Parathyroid adenoma (tissue), 2 donors: ENCODE measurements around the gene RPS23.

Experiments
- H2AFZ ChIP-seq: fragments of 300-600 bp; sonication (generic); one replicate; pipeline ENCODE4 v1.7.0; 2017; ENCODE audit warnings: antibody characterized with exemption, mild to moderate bottlenecking
- H3K27ac ChIP-seq: fragments of 300-600 bp; sonication (generic); one replicate; pipeline ENCODE4 v1.7.0; 2017
- H3K27me3 ChIP-seq: fragments of 300-600 bp; sonication (generic); one replicate; pipeline ENCODE4 v1.7.0; 2017; ENCODE audit warnings: low read length; ENCODE audit not compliant: control insufficient read depth, insufficient read depth
- H3K36me3 ChIP-seq: fragments of 300-600 bp; sonication (generic); one replicate; pipeline ENCODE4 v1.7.0; 2017; ENCODE audit warnings: low read length; ENCODE audit not compliant: control insufficient read depth, insufficient read depth
- H3K4me1 ChIP-seq: fragments of 300-600 bp; sonication (generic); one replicate; pipeline ENCODE4 v1.7.0; 2017; ENCODE audit warnings: control low read depth
- H3K4me2 ChIP-seq: fragments of 300-600 bp; sonication (generic); one replicate; pipeline ENCODE4 v1.7.0; 2017; ENCODE audit warnings: low read length
- H3K4me3 ChIP-seq: fragments of 300-600 bp; sonication (generic); one replicate; pipeline ENCODE4 v1.7.0; 2017; ENCODE audit warnings: low read depth, low read length
- H3K79me2 ChIP-seq: fragments of 300-600 bp; sonication (generic); one replicate; pipeline ENCODE4 v1.7.0; 2017; ENCODE audit warnings: control low read depth
- H3K9ac ChIP-seq: fragments of 300-600 bp; sonication (generic); one replicate; pipeline ENCODE4 v1.7.0; 2017; ENCODE audit warnings: mild to moderate bottlenecking
- H3K9me3 ChIP-seq: fragments of 300-600 bp; sonication (generic); one replicate; pipeline ENCODE4 v1.7.0; 2017; ENCODE audit warnings: low read length; ENCODE audit not compliant: control insufficient read depth
- CTCF ChIP-seq: fragments of 300-600 bp; sonication (generic); IDR thresholded peaks from one replicate; pipeline ENCODE4 v1.7.0; 2017; ENCODE audit warnings: antibody characterized with exemption, mild to moderate bottlenecking
- donor health status: primary hyperparathyroidism.

The RPS23 gene

GRCh38 chr5:82277987-82278710 is at the start of gene RPS23:
TSS of gene RPS23 (minus strand) at chr5:82278354. CDS start at chr5:82278323, 31 bp downstream.
- Histone ChIP-seq H3K27ac (peak within 1 kb of the TSS; percentile 94), H2AFZ (peak within 1 kb of the TSS; percentile 91), H3K4me3 (peak within 1 kb of the TSS; percentile 79), H3K79me2 (peaks cover 8% of the 10 kb centered on the region), H3K4me2 (peak within 1 kb of the TSS; percentile 88), H3K4me1 (peaks cover 6% of the 10 kb centered on the region), H3K9ac (peak within 1 kb of the TSS; percentile 93), H3K27me3 (no peaks in the 10 kb centered on the region), H3K9me3 (no peaks in the 10 kb centered on the region), H3K36me3 (no peaks in the 10 kb centered on the region)
- TF ChIP-seq CTCF, result no peak

- no peak overlapping the region for H3K27ac ChIP-seq
- no peak overlapping the region for H3K9ac ChIP-seq
- no peaks in the 10 kb centered on the region for H3K36me3 ChIP-seq
- no peaks in the 10 kb centered on the region for H3K4me1 ChIP-seq
- no peak for TF ChIP-seq CTCF
- H3K9me3 ChIP-seq, result no peaks in the 10 kb centered on the region
- H3K27me3 ChIP-seq, result no peaks in the 10 kb centered on the region
- no peaks in the 10 kb centered on the region for H3K79me2 ChIP-seq
- H3K4me2 ChIP-seq, result no peak overlapping the region
- H2AFZ ChIP-seq, result no peak overlapping the region
- H3K4me3 ChIP-seq, result no peak overlapping the region
Measured at GRCh38 chr5:82327941-82328340, 49.8 kb upstream of the RPS23 start.

- H3K9me3 ChIP-seq, result no peaks in the 10 kb centered on the region
- no peak for TF ChIP-seq CTCF
Measured at GRCh38 chr5:82325996-82326395, 47.8 kb upstream of the RPS23 start.

GRCh38 chr5:82325155-82325554 is 47.0 kb upstream of the RPS23 start:
- Histone ChIP-seq H3K79me2 (no peaks in the 10 kb centered on the region), H3K27me3 (no peaks in the 10 kb centered on the region), H3K4me2 (no peak overlapping the region), H3K27ac (no peak overlapping the region), H3K9me3 (no peaks in the 10 kb centered on the region), H3K9ac (no peak overlapping the region), H2AFZ (no peak overlapping the region), H3K36me3 (no peaks in the 10 kb centered on the region), H3K4me1 (no peaks in the 10 kb centered on the region), H3K4me3 (no peak overlapping the region)
- TF ChIP-seq CTCF, result no peak

More at GRCh38 chr5:82325996-82326395, 47.8 kb upstream of the RPS23 start:
- Histone ChIP-seq H3K79me2 (no peaks in the 10 kb centered on the region), H3K27me3 (no peaks in the 10 kb centered on the region), H3K9ac (no peak overlapping the region), H3K36me3 (no peaks in the 10 kb centered on the region), H2AFZ (no peak overlapping the region), H3K4me2 (no peak overlapping the region), H3K4me1 (no peaks in the 10 kb centered on the region), H3K27ac (no peak overlapping the region), H3K4me3 (no peak overlapping the region)

GRCh38 chr5:82320966-82321365 is 42.8 kb upstream of the RPS23 start:
- Histone ChIP-seq H3K4me2 (no peak overlapping the region), H3K4me3 (no peak overlapping the region), H3K36me3 (no peaks in the 10 kb centered on the region), H3K4me1 (no peaks in the 10 kb centered on the region), H2AFZ (no peak overlapping the region), H3K27me3 (no peaks in the 10 kb centered on the region), H3K9ac (no peak overlapping the region), H3K27ac (no peak overlapping the region), H3K79me2 (no peaks in the 10 kb centered on the region), H3K9me3 (no peaks in the 10 kb centered on the region)
- TF ChIP-seq CTCF, result no peak
